Astrocyte of the cerebellum (primary cell): Measurements from ENCODE around the gene CNGB1.
"Not testable (repeated sequence)": the region's sequence is repeated elsewhere in the genome, so short reads cannot be mapped to it uniquely, and the experiment has no call there.

Experiments
- DNase-seq: peaks from one replicate; pipeline ENCODE4 v3.0.0-alpha.2; 2011; ENCODE audit warnings: low read depth
- H3K4me3 ChIP-seq: 2 replicates; pipeline ENCODE4 v1.5.1; 2011; ENCODE audit warnings: mild to moderate bottlenecking, low read depth, low read length, moderate library complexity
- CTCF ChIP-seq: IDR thresholded peaks from 2 replicates; pipeline ENCODE4 v1.5.1; 2012; ENCODE audit warnings: low read length, low read depth, moderate library complexity, mild to moderate bottlenecking; ENCODE audit errors: missing control alignments
- in situ Hi-C: cut with HindIII; loops from 2 replicates; pipeline ENCODE4 v1.10.0; 2017; ENCODE audit warnings: low sequenced_read_pairs

Gene CNGB1

GRCh38 chr16:57946181-57946801 is 24.6 kb downstream of the CNGB1 start:
- in situ Hi-C loops: no loop called here
- DNase-seq: no peak
- H3K4me3 ChIP-seq: no peak overlapping the region

GRCh38 chr16:57945740-57946138 is 25.2 kb downstream of the CNGB1 start:
- H3K4me3 ChIP-seq: no peak overlapping the region
- DNase-seq: no peak
- peak; percentile 7 for TF ChIP-seq CTCF
- in situ Hi-C loops: no loop called here

More at GRCh38 chr16:57946181-57946801, 24.6 kb downstream of the CNGB1 start:
- no peak for TF ChIP-seq CTCF

GRCh38 chr16:57944970-57945739 is 25.8 kb downstream of the CNGB1 start:
- H3K4me3 ChIP-seq: no peak overlapping the region
- DNase-seq: no peak
- in situ Hi-C loops: loop anchor here (5.0 kb wide), 1 partner anchor 42 kb away; no protein-coding TSS in a partner anchor
- no peak for TF ChIP-seq CTCF

- not testable (repeated sequence) for H3K4me3 ChIP-seq, DNase-seq
- in situ Hi-C loops: loop anchor here (5.0 kb wide), 1 partner anchor 44 kb away; no protein-coding TSS in a partner anchor
Measured at GRCh38 chr16:57943381-57943780, 27.5 kb downstream of the CNGB1 start.

GRCh38 chr16:57941901-57942300 is 29.0 kb downstream of the CNGB1 start:
- DNase-seq, H3K4me3 ChIP-seq: not testable (repeated sequence)
- in situ Hi-C loops: loop anchor here (5.0 kb wide), 1 partner anchor 45 kb away; no protein-coding TSS in a partner anchor

GRCh38 chr16:57941016-57941664 is 29.8 kb downstream of the CNGB1 start:
- TF ChIP-seq CTCF: no peak
- DNase-seq: peak; percentile 26

GRCh38 chr16:57940382-57940966 is 30.5 kb downstream of the CNGB1 start:
- no peak for DNase-seq
- in situ Hi-C loops: loop anchor here (5.0 kb wide), 1 partner anchor 47 kb away; no protein-coding TSS in a partner anchor
- TF ChIP-seq CTCF: no peak
- no peak overlapping the region for H3K4me3 ChIP-seq

More at GRCh38 chr16:57941016-57941664, 29.8 kb downstream of the CNGB1 start:
- in situ Hi-C loops: loop anchor here (5.0 kb wide), 1 partner anchor 46 kb away; no protein-coding TSS in a partner anchor
- no peak overlapping the region for H3K4me3 ChIP-seq
